WTC11 (cell line): Measurements from ENCODE around the gene OASL. TPM values are rescaled to one million over a fixed set of nuclear protein-coding genes. Genes with fewer than 3 reads are reported as not detected.

Source experiments
- ATAC-seq: fragments of 200-7000 bp; cut with Tn5 transposase; 2 replicates; pipeline ENCODE4 v1.10.0; 2021; ENCODE audit warnings: mild to moderate bottlenecking, moderate library complexity
- CTCF ChIA-PET: fragments of 300-600 bp; sonication (Branson Sonifier 250); formaldehyde crosslinking; loops from one replicate; lab custom pipeline; 2021; ENCODE audit warnings: antibody characterized with exemption; lab: Charles Lee
- POLR2A ChIA-PET: fragments of 350-600 bp; sonication (Branson Sonifier 250); formaldehyde crosslinking; loops from one replicate; lab custom pipeline; 2021; ENCODE audit warnings: antibody characterized with exemption; lab: Charles Lee
- DNase-seq: peaks from one replicate; pipeline ENCODE4 v3.0.0; 2021; ENCODE audit warnings: low spot score
- H3K27ac Mint-ChIP-seq: 2 replicates; pipeline ENCODE4 v1.8.0; 2021; ENCODE audit warnings: mixed read lengths
- H3K27me3 Mint-ChIP-seq: 2 replicates; pipeline ENCODE4 v1.8.0; 2021; ENCODE audit warnings: low read depth, mild to moderate bottlenecking, moderate library complexity, mixed read lengths
- H3K36me3 Mint-ChIP-seq: 2 replicates; pipeline ENCODE4 v1.8.0; 2021; ENCODE audit warnings: mixed read lengths
- H3K4me1 Mint-ChIP-seq: 2 replicates; pipeline ENCODE4 v1.8.0; 2022; ENCODE audit warnings: mixed read lengths
- H3K4me3 Mint-ChIP-seq: 2 replicates; pipeline ENCODE4 v1.8.0; 2021; ENCODE audit warnings: mild to moderate bottlenecking, moderate library complexity, mixed read lengths
- H3K9me3 Mint-ChIP-seq: 2 replicates; pipeline ENCODE4 v1.8.0; 2021; ENCODE audit warnings: mixed read lengths
- AR ChIP-seq: fragments of 250-450 bp; sonication (Bioruptor Pico); IDR thresholded peaks from 2 replicates; pipeline ENCODE4 v1.9.0; 2021; ENCODE audit warnings: mild to moderate bottlenecking
- CTCF ChIP-seq: fragments of 200-600 bp; IDR thresholded peaks from 2 replicates; pipeline ENCODE4 v1.8.0; 2022; ENCODE audit warnings: antibody characterized with exemption
- E2F4 ChIP-seq: sonication (generic); formaldehyde crosslinking; IDR thresholded peaks from 2 replicates; pipeline ENCODE4 v1.8.1; 2022; ENCODE audit warnings: low read depth, mild to moderate bottlenecking, moderate library complexity, missing genetic modification reagents, borderline replicate concordance
- GRHL2 ChIP-seq: fragments of 250-450 bp; sonication (Bioruptor Pico); IDR thresholded peaks from 2 replicates; pipeline ENCODE4 v1.8.0; 2022; ENCODE audit warnings: mild to moderate bottlenecking, moderate library complexity; ENCODE audit not compliant: insufficient replicate concordance, severe bottlenecking
- HMGA2 ChIP-seq: fragments of 250-450 bp; sonication (Bioruptor Pico); IDR thresholded peaks from 2 replicates; pipeline ENCODE4 v1.4.0; 2021; ENCODE audit warnings: mild to moderate bottlenecking, moderate library complexity
- MAX ChIP-seq: sonication (generic); formaldehyde crosslinking; IDR thresholded peaks from 2 replicates; pipeline ENCODE4 v1.8.0; 2022; ENCODE audit warnings: mild to moderate bottlenecking, missing genetic modification reagents
- MYBL2 ChIP-seq: sonication (generic); formaldehyde crosslinking; IDR thresholded peaks from 2 replicates; pipeline ENCODE4 v1.8.1; 2023; ENCODE audit warnings: mild to moderate bottlenecking, moderate library complexity, missing genetic modification reagents
- NR1H2 ChIP-seq: sonication (generic); formaldehyde crosslinking; IDR thresholded peaks from 2 replicates; pipeline ENCODE4 v1.9.0; 2021; ENCODE audit warnings: mild to moderate bottlenecking, moderate library complexity, missing genetic modification reagents
- OVOL2 ChIP-seq: fragments of 250-450 bp; sonication (Bioruptor Pico); IDR thresholded peaks from 2 replicates; pipeline ENCODE4 v1.9.0; 2021; ENCODE audit warnings: mild to moderate bottlenecking, borderline replicate concordance
- PRDM15 ChIP-seq: sonication (generic); formaldehyde crosslinking; IDR thresholded peaks from 2 replicates; pipeline ENCODE4 v1.8.0; 2022; ENCODE audit warnings: missing genetic modification reagents
- PRRX2 ChIP-seq: fragments of 250-450 bp; sonication (Bioruptor Pico); IDR thresholded peaks from 2 replicates; pipeline ENCODE4 v1.8.0; 2021; ENCODE audit warnings: mild to moderate bottlenecking
- RELA ChIP-seq: sonication (generic); formaldehyde crosslinking; IDR thresholded peaks from 2 replicates; pipeline ENCODE4 v1.8.1; 2022; ENCODE audit warnings: missing genetic modification reagents, mild to moderate bottlenecking, borderline replicate concordance
- SMAD4 ChIP-seq: sonication (generic); formaldehyde crosslinking; IDR thresholded peaks from 2 replicates; pipeline ENCODE4 v1.8.0; 2022; ENCODE audit warnings: mild to moderate bottlenecking, missing genetic modification reagents
- TEAD1 ChIP-seq: sonication (generic); formaldehyde crosslinking; IDR thresholded peaks from 2 replicates; pipeline ENCODE4 v1.8.0; 2022; ENCODE audit warnings: mild to moderate bottlenecking, missing genetic modification reagents
- USF1 ChIP-seq: sonication (generic); formaldehyde crosslinking; IDR thresholded peaks from 2 replicates; pipeline ENCODE4 v1.8.0; 2022; ENCODE audit warnings: mild to moderate bottlenecking, missing genetic modification reagents
- ZNF121 ChIP-seq: sonication (generic); formaldehyde crosslinking; IDR thresholded peaks from 2 replicates; pipeline ENCODE4 v1.8.0; 2023; ENCODE audit warnings: missing genetic modification reagents
- ZNF396 ChIP-seq: fragments of 250-450 bp; sonication (Bioruptor Pico); IDR thresholded peaks from 2 replicates; pipeline ENCODE4 v1.8.0; 2021; ENCODE audit warnings: mild to moderate bottlenecking, moderate library complexity, borderline replicate concordance
- ZNF423 ChIP-seq: fragments of 250-450 bp; sonication (Bioruptor Pico); IDR thresholded peaks from 2 replicates; pipeline ENCODE4 v2.1.2; 2022; ENCODE audit warnings: mild to moderate bottlenecking, moderate library complexity
- ZNF532 ChIP-seq: fragments of 250-450 bp; sonication (Bioruptor Pico); IDR thresholded peaks from 2 replicates; pipeline ENCODE4 v1.9.0; 2021; ENCODE audit warnings: mild to moderate bottlenecking, borderline replicate concordance
- ZNF671 ChIP-seq: fragments of 250-450 bp; sonication (Bioruptor Pico); IDR thresholded peaks from 2 replicates; pipeline ENCODE4 v1.8.0; 2021; ENCODE audit warnings: mild to moderate bottlenecking
- total RNA-seq: library from RNA; stranded (reverse); gene quantifications from 3 replicates; pipeline ENCODE4 v1.2.3, GENCODE V29; 2021

OASL gene
- total RNA-seq, 1 experiment from 2014 or later = 0.28 TPM

GRCh38 chr12:121057794-121058193, 18.7 kb upstream of the OASL start:
- ATAC-seq (no peak), DNase-seq (no peak)
- Mint-ChIP-seq H3K4me1 (peaks cover 3% of the 10 kb centered on the region), H3K27me3 (no peaks in the 10 kb centered on the region), H3K4me3 (no peak overlapping the region), H3K9me3 (no peaks in the 10 kb centered on the region), H3K27ac (no peak overlapping the region), H3K36me3 (no peaks in the 10 kb centered on the region)
- CTCF ChIA-PET = interaction anchor here (1.1 to 1.6 kb wide), 2 partner anchors 10 to 53 kb away, joined by 4 to 15 read pairs; no protein-coding TSS in a partner anchor
- no peak for TF ChIP-seq MAX (CRISPR knock-in tag)
- TF ChIP-seq ZNF671 (CRISPR knock-in tag) = no peak
- no peak for TF ChIP-seq GRHL2 (CRISPR knock-in tag)
- TF ChIP-seq NR1H2 (CRISPR knock-in tag) = no peak
- no peak for TF ChIP-seq E2F4 (CRISPR knock-in tag)
- no peak for TF ChIP-seq PRRX2
- no peak for TF ChIP-seq TEAD1 (CRISPR knock-in tag)
- no peak for TF ChIP-seq MYBL2 (CRISPR knock-in tag)
- TF ChIP-seq CTCF = no peak
- POLR2A ChIA-PET = no interaction called here

GRCh38 chr12:121053706-121054105, 14.7 kb upstream of the OASL start:
- H3K4me3 Mint-ChIP-seq = no peak overlapping the region
- POLR2A ChIA-PET = no interaction called here
- no peak for DNase-seq
- ATAC-seq = no peak
- TF ChIP-seq ZNF532 (CRISPR knock-in tag) (no peak), AR (CRISPR knock-in tag) (no peak), ZNF396 (no peak), SMAD4 (no peak), ZNF121 (CRISPR knock-in tag) (no peak), PRDM15 (CRISPR knock-in tag) (no peak), OVOL2 (CRISPR knock-in tag) (no peak), ZNF423 (CRISPR knock-in tag) (no peak), HMGA2 (CRISPR knock-in tag) (no peak), MAX (CRISPR knock-in tag) (no peak), RELA (CRISPR knock-in tag) (no peak), USF1 (CRISPR knock-in tag) (no peak), NR1H2 (CRISPR knock-in tag) (no peak)
- TF ChIP-seq, all 79 proteins: peak for 0
- no peaks in the 10 kb centered on the region for H3K4me1 Mint-ChIP-seq
- CTCF ChIA-PET = interaction anchor here (1.7 kb wide), 1 partner anchor 48 kb away, joined by 6 read pairs; no protein-coding TSS in a partner anchor
- no peaks in the 10 kb centered on the region for H3K36me3 Mint-ChIP-seq
- H3K27me3 Mint-ChIP-seq = no peaks in the 10 kb centered on the region
- no peak overlapping the region for H3K27ac Mint-ChIP-seq
- peaks cover 3% of the 10 kb centered on the region; the same call in 1 of the 2 replicates for H3K9me3 Mint-ChIP-seq
